H1 (cell line): ENCODE measurements around the gene APOL4. TPM values are rescaled to one million over a fixed set of nuclear protein-coding genes. Genes with fewer than 3 reads are reported as not detected.

Experiments used
- ASH2L ChIP-seq: fragments of 200-600, 300-600 bp; sonication (generic); IDR thresholded peaks from one replicate; pipeline ENCODE4 v1.7.1; 2017; ENCODE audit warnings: low read length
- BACH1 ChIP-seq: IDR thresholded peaks from 2 replicates; pipeline ENCODE4 v1.6.1; 2012; ENCODE audit warnings: low read length, improper control_type of control experiment
- CREB1 ChIP-seq: IDR thresholded peaks from 2 replicates; pipeline ENCODE4 v1.6.1; 2012; ENCODE audit warnings: inconsistent platforms
- CTBP2 ChIP-seq: IDR thresholded peaks from 2 replicates; pipeline ENCODE4 v1.7.0; 2011; ENCODE audit warnings: borderline replicate concordance, mild to moderate bottlenecking, moderate library complexity, mixed read lengths, low read length; ENCODE audit not compliant: insufficient read depth, insufficient read length
- HDAC2 ChIP-seq, 2 experiments: fragments of 300-600 bp in 1 of 2; sonication (generic) in 1 of 2; IDR thresholded peaks; 2 replicates each; pipeline ENCODE4 v1.6.1; 2011 to 2012; ENCODE audit warnings: low read depth in 2 of 2, low read length in 2 of 2, mild to moderate bottlenecking in 2 of 2, moderate library complexity in 2 of 2, borderline replicate concordance in 1 of 2, inconsistent platforms in 1 of 2
- TAF1 ChIP-seq: IDR thresholded peaks from 2 replicates; pipeline ENCODE4 v1.6.1; 2011; ENCODE audit warnings: mild to moderate bottlenecking, low read depth, low read length
- polyA plus RNA-seq, 7 experiments: library from polyadenylated mRNA; depleted of rRNA in 3 of 7; stranded (reverse) in 5 of 7; unstranded in 2 of 7; fragments of >200 nt in 5 of 7; fragments of 200-250 nt in 2 of 7; gene quantifications; 1 replicate in 5 of 7; 2 replicates in 1 of 7; 4 replicates in 1 of 7; pipeline versions ENCODE4 v1.2.1 to v1.2.3, GENCODE V29; 2011 to 2013; ENCODE audit warnings: missing spikeins in 2 of 7, mixed read lengths in 2 of 7
- total RNA-seq: library from RNA; stranded (reverse); fragmentation: NEBNext Ultra II Directional; extraction: Animal tissue kit (Norgen Biotek cat#: 25700); gene quantifications from 2 replicates; pipeline ENCODE4 v1.2.1, GENCODE V29; 2021

The APOL4 gene
- total and polyA plus RNA-seq, 2 of the 8 experiments (the other 6 are each of a cell fraction or from before 2014, with no cell fraction given) = 0.02 TPM; not detected in 1

DNA sequence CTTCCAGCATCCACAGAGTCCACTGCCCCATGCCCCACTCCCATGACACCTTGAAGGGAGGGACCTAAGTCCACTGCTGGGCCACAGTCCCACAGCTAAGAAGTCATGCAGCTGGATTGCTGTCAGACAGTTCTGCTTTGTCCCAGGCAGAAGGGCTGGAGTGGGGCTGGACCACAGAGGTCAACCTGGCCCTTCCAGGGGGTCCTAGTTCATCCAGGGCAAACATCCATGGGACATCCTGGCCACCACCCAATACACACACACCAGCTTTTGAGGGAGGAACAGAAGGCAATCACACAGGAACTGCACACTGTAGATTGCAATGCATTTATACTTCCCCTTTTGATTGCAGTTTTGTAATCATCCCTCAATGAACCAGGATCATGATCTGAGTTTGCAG is 11.3 kb upstream of the APOL4 start (continued):
- no peak for TF ChIP-seq CTBP2
- no peak for TF ChIP-seq CREB1
- TF ChIP-seq BACH1 = no peak
- no peak for TF ChIP-seq HDAC2 (IDR thresholded peaks at IDR 0.05; ENCODE audit: borderline replicate concordance in 1 of 2, low read depth in 2 of 2, low read length in 2 of 2)
- no peak for TF ChIP-seq TAF1
- TF ChIP-seq ASH2L = no peak
